Measurements from ENCODE around the gene WDHD1. TPM values are rescaled to one million over a fixed set of nuclear protein-coding genes. Genes with fewer than 3 reads are reported as not detected.
"Not testable (repeated sequence)": the region's sequence is repeated elsewhere in the genome, so short reads cannot be mapped to it uniquely, and the experiment has no call there.

WDHD1 gene
- total RNA-seq, 2 experiments from 2014 or later: 33.5 to 60.3 TPM

DNA sequence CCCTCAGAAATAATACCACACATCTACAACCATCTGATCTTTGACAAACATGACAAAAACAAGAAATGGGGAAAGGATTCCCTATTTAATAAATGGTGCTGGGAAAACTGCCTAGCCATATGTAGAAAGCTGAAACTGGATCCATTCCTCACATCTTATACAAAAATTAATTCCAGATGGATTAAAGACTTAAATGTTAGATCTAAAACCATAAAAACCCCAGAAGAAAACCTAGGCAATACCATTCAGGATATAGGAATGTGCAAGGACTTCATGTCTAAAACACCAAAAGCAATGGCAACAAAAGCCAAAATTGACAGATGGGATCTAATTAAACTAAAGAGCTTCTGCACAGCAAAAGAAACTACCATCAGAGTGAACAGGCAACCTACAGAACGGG, 74.1 kb downstream of the WDHD1 start:
- intact Hi-C loops (cut with micrococcal nuclease; ENCODE audit: unreplicated experiment); BruUV-seq (replicated peaks); H2AFZ ChIP-seq (ENCODE audit: low read length); H3K9me2 ChIP-seq (ENCODE audit: insufficient read depth, low read length); H3K4me3 ChIP-seq (ENCODE audit: low read depth, low read length, poor library complexity, severe bottlenecking); H4K20me1 ChIP-seq (ENCODE audit: insufficient read depth, low read length); H3K27ac ChIP-seq (ENCODE audit: low read depth, low read length, poor library complexity, severe bottlenecking); CTCF ChIA-PET (ENCODE audit: unreplicated experiment); POLR2A ChIA-PET; H3K79me2 ChIP-seq (ENCODE audit: insufficient read depth, low read depth, low read length); H3K4me2 ChIP-seq (ENCODE audit: low read length); H3K9me3 ChIP-seq (ENCODE audit: low read length); DNase-seq (ENCODE audit: low spot score); H3K4me1 ChIP-seq (ENCODE audit: insufficient read depth, low read length, poor library complexity, severe bottlenecking): not testable (repeated sequence)
- peaks cover 53% of the 10 kb centered on the region for H3K36me3 ChIP-seq (ENCODE audit: insufficient read depth, low read length)

DNA sequence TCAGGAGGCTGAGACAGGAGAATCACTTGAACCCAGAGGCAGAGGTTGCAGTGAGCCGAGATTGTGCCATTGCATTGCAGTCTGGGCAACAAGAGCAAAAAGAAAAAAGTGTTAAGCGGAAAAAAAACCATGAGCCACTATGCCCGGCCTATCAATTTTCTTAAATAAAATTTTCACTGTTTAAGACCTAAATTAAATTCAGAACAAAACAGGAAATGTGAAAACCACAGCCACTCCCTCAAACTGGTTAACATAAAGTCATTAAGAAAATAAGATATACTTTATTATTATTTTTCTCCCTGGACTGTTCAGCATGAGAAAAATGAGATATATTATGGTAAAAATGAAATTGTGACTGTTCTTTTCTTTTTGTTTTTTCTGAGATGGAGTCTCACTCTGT, 79.7 kb downstream of the WDHD1 start:
- ChIA-PET POLR2A (no interaction called here), CTCF (ENCODE audit: unreplicated experiment) (no interaction called here)
- no peaks in the 10 kb centered on the region for H3K79me2 ChIP-seq (ENCODE audit: insufficient read depth, low read depth, low read length)
- no peak overlapping the region for H3K4me2 ChIP-seq (ENCODE audit: low read length)
- no peaks in the 10 kb centered on the region for H3K9me2 ChIP-seq (ENCODE audit: insufficient read depth, low read length)
- H3K27ac ChIP-seq (ENCODE audit: low read depth, low read length, poor library complexity, severe bottlenecking): no peak overlapping the region
- no peaks in the 10 kb centered on the region for H3K9me3 ChIP-seq (ENCODE audit: low read length)
- TF ChIP-seq EZH2phosphoT487 (IDR thresholded peaks at IDR 0.05; ENCODE audit: borderline replicate concordance, low read depth, low read length): no peak
- TF ChIP-seq, protein P1, sequence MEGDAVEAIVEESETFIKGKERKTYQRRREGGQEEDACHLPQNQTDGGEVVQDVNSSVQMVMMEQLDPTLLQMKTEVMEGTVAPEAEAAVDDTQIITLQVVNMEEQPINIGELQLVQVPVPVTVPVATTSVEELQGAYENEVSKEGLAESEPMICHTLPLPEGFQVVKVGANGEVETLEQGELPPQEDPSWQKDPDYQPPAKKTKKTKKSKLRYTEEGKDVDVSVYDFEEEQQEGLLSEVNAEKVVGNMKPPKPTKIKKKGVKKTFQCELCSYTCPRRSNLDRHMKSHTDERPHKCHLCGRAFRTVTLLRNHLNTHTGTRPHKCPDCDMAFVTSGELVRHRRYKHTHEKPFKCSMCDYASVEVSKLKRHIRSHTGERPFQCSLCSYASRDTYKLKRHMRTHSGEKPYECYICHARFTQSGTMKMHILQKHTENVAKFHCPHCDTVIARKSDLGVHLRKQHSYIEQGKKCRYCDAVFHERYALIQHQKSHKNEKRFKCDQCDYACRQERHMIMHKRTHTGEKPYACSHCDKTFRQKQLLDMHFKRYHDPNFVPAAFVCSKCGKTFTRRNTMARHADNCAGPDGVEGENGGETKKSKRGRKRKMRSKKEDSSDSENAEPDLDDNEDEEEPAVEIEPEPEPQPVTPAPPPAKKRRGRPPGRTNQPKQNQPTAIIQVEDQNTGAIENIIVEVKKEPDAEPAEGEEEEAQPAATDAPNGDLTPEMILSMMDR (conservative IDR thresholded peaks at IDR 0.05; ENCODE audit: low read length): no peak
- intact Hi-C loops (cut with micrococcal nuclease; ENCODE audit: unreplicated experiment): no loop called here
- no peak for DNase-seq (ENCODE audit: low spot score)
- BruUV-seq (replicated peaks): no TSS peak
- no peaks in the 10 kb centered on the region for H3K4me1 ChIP-seq (ENCODE audit: insufficient read depth, low read length, poor library complexity, severe bottlenecking)
- no peak overlapping the region for H2AFZ ChIP-seq (ENCODE audit: low read length)
- H3K36me3 ChIP-seq (ENCODE audit: insufficient read depth, low read length): peaks cover 69% of the 10 kb centered on the region
- H3K4me3 ChIP-seq (ENCODE audit: low read depth, low read length, poor library complexity, severe bottlenecking): no peak overlapping the region
- H4K20me1 ChIP-seq (ENCODE audit: insufficient read depth, low read length): no peaks in the 10 kb centered on the region

DNA sequence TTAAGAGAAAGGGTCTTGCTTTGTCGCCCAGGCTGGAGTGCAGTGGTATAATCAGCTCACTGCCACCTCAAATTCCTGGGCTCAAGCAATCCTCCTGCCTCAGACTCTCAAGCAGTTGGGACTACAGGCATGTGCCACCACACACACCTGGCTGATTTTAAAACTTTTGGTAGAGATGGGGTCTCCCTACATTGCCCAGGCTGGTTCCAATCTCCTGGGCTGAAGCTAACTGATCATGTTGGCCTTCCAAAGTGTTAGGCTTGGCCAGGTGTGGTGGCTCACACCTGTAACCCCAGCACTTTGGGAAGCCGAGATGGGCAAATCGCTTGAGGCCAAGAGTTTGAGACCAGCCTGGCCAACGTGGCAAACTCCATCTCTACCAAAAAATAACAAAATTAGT, 80.4 kb downstream of the WDHD1 start:
- H4K20me1 ChIP-seq (ENCODE audit: insufficient read depth, low read length): no peaks in the 10 kb centered on the region
- TF ChIP-seq EZH2phosphoT487 (IDR thresholded peaks at IDR 0.05; ENCODE audit: borderline replicate concordance, low read depth, low read length): no peak
- TF ChIP-seq, protein P1 (conservative IDR thresholded peaks at IDR 0.05; ENCODE audit: low read length): no peak
- H3K36me3 ChIP-seq (ENCODE audit: insufficient read depth, low read length): peaks cover 72% of the 10 kb centered on the region
- H3K79me2 ChIP-seq (ENCODE audit: insufficient read depth, low read depth, low read length): no peaks in the 10 kb centered on the region
- H3K27ac ChIP-seq (ENCODE audit: low read depth, low read length, poor library complexity, severe bottlenecking): no peak overlapping the region
- no TSS peak for BruUV-seq (replicated peaks)
- no peak for DNase-seq (ENCODE audit: low spot score)
- POLR2A ChIA-PET: no interaction called here
- CTCF ChIA-PET (ENCODE audit: unreplicated experiment): interaction anchor here (0.6 kb wide), 1 partner anchor 1882 kb away, joined by 3 read pairs; no protein-coding TSS in a partner anchor
- H3K9me3 ChIP-seq (ENCODE audit: low read length): no peaks in the 10 kb centered on the region
- no peak overlapping the region for H2AFZ ChIP-seq (ENCODE audit: low read length)
- H3K4me1 ChIP-seq (ENCODE audit: insufficient read depth, low read length, poor library complexity, severe bottlenecking): no peaks in the 10 kb centered on the region
- intact Hi-C loops (cut with micrococcal nuclease; ENCODE audit: unreplicated experiment): no loop called here
- no peaks in the 10 kb centered on the region for H3K9me2 ChIP-seq (ENCODE audit: insufficient read depth, low read length)
- H3K4me2 ChIP-seq (ENCODE audit: low read length): no peak overlapping the region
- H3K4me3 ChIP-seq (ENCODE audit: low read depth, low read length, poor library complexity, severe bottlenecking): no peak overlapping the region
